KMS-11 (cell line): Measurements from ENCODE around the gene ZNF391.

Experiments
- H2AFZ ChIP-seq: fragments of 200-600 bp; sonication (generic); 2 replicates; pipeline ENCODE4 v1.6.1; 2016; ENCODE audit warnings: antibody characterized with exemption, mixed run types, low read depth
- H3K27ac ChIP-seq: fragments of 200-600 bp; sonication (generic); 2 replicates; pipeline ENCODE4 v1.6.1; 2016; ENCODE audit warnings: mild to moderate bottlenecking, mixed run types
- H3K27me3 ChIP-seq: fragments of 200-600 bp; sonication (generic); 2 replicates; pipeline ENCODE4 v1.6.1; 2017; ENCODE audit warnings: mild to moderate bottlenecking, low read depth, mixed run types, moderate library complexity; ENCODE audit not compliant: insufficient read depth
- H3K36me3 ChIP-seq: fragments of 200-600 bp; sonication (generic); 2 replicates; pipeline ENCODE4 v1.6.1; 2017; ENCODE audit warnings: mild to moderate bottlenecking, mixed run types; ENCODE audit not compliant: insufficient read depth
- H3K4me1 ChIP-seq: fragments of 200-600 bp; sonication (generic); 2 replicates; pipeline ENCODE4 v1.6.1; 2016; ENCODE audit warnings: mild to moderate bottlenecking, low read depth, mixed run types; ENCODE audit not compliant: poor library complexity, severe bottlenecking
- H3K4me2 ChIP-seq: fragments of 200-600 bp; sonication (generic); 2 replicates; pipeline ENCODE4 v1.7.0; 2016; ENCODE audit warnings: mild to moderate bottlenecking, mixed run types
- H3K4me3 ChIP-seq: fragments of 200-600 bp; sonication (generic); IDR thresholded peaks from 2 replicates; pipeline ENCODE4 v1.6.1; 2017; ENCODE audit warnings: low read depth, low read length, mixed read lengths; ENCODE audit not compliant: insufficient read depth
- H3K79me2 ChIP-seq: fragments of 200-600 bp; sonication (generic); 2 replicates; pipeline ENCODE4 v1.6.1; 2016; ENCODE audit warnings: low read depth, mixed run types; ENCODE audit not compliant: insufficient read depth
- H3K9ac ChIP-seq: fragments of 200-600 bp; sonication (generic); 2 replicates; pipeline ENCODE4 v1.6.1; 2016; ENCODE audit warnings: mild to moderate bottlenecking, mixed run types
- H4K20me1 ChIP-seq: fragments of 200-600 bp; sonication (generic); 2 replicates; pipeline ENCODE4 v1.6.1; 2016; ENCODE audit warnings: mild to moderate bottlenecking, mixed run types; ENCODE audit not compliant: insufficient read depth
- TF ChIP-seq, protein P1 (sequence below): fragments of 200-600 bp; sonication (generic); conservative IDR thresholded peaks from 2 replicates; pipeline ENCODE4 v1.6.1; 2017; ENCODE audit warnings: low read depth, mild to moderate bottlenecking, antibody characterized with exemption, low read length, moderate library complexity, mixed read lengths

ZNF391 gene

DNA sequence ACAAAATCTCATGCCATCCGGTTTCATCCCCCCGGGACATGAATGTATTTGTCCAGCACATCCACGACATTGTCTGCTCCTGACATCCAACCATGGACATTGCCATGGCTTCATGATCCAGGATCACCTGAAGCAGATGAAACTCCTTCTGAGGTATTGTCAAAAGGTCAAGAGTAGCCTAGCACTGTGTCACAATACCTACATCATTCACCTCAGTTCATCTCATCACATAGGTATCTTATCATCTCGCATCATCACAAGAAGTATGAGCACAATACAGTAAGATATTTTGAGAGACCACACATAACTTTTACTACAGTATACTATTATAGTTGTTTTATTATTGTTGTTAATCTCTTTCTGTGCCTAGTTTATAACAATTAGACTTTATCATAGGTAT is 50.8 kb downstream of the ZNF391 start:
- no peaks in the 10 kb centered on the region for H3K27me3 ChIP-seq
- H3K4me2 ChIP-seq: no peak overlapping the region
- TF ChIP-seq, protein P1, sequence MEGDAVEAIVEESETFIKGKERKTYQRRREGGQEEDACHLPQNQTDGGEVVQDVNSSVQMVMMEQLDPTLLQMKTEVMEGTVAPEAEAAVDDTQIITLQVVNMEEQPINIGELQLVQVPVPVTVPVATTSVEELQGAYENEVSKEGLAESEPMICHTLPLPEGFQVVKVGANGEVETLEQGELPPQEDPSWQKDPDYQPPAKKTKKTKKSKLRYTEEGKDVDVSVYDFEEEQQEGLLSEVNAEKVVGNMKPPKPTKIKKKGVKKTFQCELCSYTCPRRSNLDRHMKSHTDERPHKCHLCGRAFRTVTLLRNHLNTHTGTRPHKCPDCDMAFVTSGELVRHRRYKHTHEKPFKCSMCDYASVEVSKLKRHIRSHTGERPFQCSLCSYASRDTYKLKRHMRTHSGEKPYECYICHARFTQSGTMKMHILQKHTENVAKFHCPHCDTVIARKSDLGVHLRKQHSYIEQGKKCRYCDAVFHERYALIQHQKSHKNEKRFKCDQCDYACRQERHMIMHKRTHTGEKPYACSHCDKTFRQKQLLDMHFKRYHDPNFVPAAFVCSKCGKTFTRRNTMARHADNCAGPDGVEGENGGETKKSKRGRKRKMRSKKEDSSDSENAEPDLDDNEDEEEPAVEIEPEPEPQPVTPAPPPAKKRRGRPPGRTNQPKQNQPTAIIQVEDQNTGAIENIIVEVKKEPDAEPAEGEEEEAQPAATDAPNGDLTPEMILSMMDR: no peak
- no peak overlapping the region for H2AFZ ChIP-seq
- no peaks in the 10 kb centered on the region for H3K36me3 ChIP-seq
- H3K27ac ChIP-seq: no peak overlapping the region
- H3K9ac ChIP-seq: no peak overlapping the region
- H4K20me1 ChIP-seq: no peaks in the 10 kb centered on the region
- H3K79me2 ChIP-seq: no peaks in the 10 kb centered on the region
- H3K4me3 ChIP-seq: no peak overlapping the region
- no peaks in the 10 kb centered on the region for H3K4me1 ChIP-seq

DNA sequence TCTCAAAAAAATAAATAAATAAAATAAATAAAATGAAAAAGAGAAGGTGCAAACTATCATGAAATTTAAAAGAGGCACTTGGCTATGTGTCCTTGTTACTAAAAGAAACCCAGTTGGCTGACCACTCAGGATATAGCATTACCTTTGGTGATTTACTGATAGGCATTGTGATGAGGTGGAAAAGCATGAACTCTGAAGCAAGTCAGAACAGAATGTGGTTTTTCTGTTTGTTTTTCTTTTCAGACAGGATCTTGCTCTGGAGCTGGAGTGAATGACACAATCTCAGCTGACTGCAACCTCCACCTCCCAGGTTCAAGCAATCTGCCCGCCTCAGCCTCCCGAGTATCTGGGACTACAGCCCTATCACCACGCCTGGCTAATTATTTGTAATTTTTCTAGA is 52.4 kb downstream of the ZNF391 start:
- no peak overlapping the region for H3K4me3 ChIP-seq
- H4K20me1 ChIP-seq: no peaks in the 10 kb centered on the region
- H2AFZ ChIP-seq: no peak overlapping the region
- H3K4me2 ChIP-seq: no peak overlapping the region
- no peaks in the 10 kb centered on the region for H3K36me3 ChIP-seq
- H3K79me2 ChIP-seq: no peaks in the 10 kb centered on the region
- H3K27me3 ChIP-seq: no peaks in the 10 kb centered on the region
- H3K9ac ChIP-seq: no peak overlapping the region
- H3K4me1 ChIP-seq: no peaks in the 10 kb centered on the region
- TF ChIP-seq, protein P1: no peak
- H3K27ac ChIP-seq: no peak overlapping the region

- no peak overlapping the region for H2AFZ ChIP-seq
- no peak overlapping the region for H3K27ac ChIP-seq
- H3K9ac ChIP-seq: no peak overlapping the region
- no peaks in the 10 kb centered on the region for H4K20me1 ChIP-seq
- H3K4me1 ChIP-seq: no peaks in the 10 kb centered on the region
- H3K4me3 ChIP-seq: no peak overlapping the region
- no peaks in the 10 kb centered on the region for H3K79me2 ChIP-seq
- TF ChIP-seq, protein P1: no peak
- no peak overlapping the region for H3K4me2 ChIP-seq
- H3K27me3 ChIP-seq: no peaks in the 10 kb centered on the region
- no peaks in the 10 kb centered on the region for H3K36me3 ChIP-seq
These were observed 54.4 kb downstream of the ZNF391 start for GRCh38 chr6:27442932-27443331.

DNA sequence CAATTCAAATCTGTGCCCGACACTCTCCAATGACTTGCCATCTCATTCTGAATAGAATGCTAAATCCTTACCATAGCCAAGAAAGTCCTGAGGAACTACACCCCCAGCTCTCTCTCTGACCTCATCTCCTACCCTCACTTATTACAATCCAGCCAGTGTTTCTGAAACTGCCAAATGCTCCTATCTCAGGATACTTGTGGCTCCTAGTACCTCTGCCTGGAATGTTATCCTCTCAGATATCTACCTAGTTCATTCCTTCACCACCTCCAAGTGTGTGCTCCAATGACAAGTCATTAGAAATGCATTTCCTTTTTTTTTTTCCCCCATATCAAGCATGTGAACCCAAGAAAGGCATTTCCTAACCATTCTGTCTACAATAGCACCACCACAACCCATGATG is 59.9 kb downstream of the ZNF391 start:
- Histone ChIP-seq H3K9ac (no peak overlapping the region), H3K27me3 (no peaks in the 10 kb centered on the region), H3K4me2 (no peak overlapping the region), H3K4me1 (no peaks in the 10 kb centered on the region), H2AFZ (no peak overlapping the region), H3K79me2 (no peaks in the 10 kb centered on the region), H4K20me1 (no peaks in the 10 kb centered on the region), H3K4me3 (no peak overlapping the region), H3K27ac (no peak overlapping the region), H3K36me3 (peaks cover 7% of the 10 kb centered on the region; the same call in 1 of the 2 replicates)
- TF ChIP-seq, protein P1: no peak
